Colonic mucosa (tissue), 4 donors: ENCODE measurements around the gene ACOT2. TPM values are rescaled to one million over a fixed set of nuclear protein-coding genes. Genes with fewer than 3 reads are reported as not detected.
"Not testable (repeated sequence)": the region's sequence is repeated elsewhere in the genome, so short reads cannot be mapped to it uniquely, and the experiment has no call there.

Experiments used
- DNase-seq: peaks from one replicate; pipeline ENCODE4 v3.0.0-alpha.2; 2020
- H3K27ac ChIP-seq: fragments of 200-600 bp; one replicate; pipeline ENCODE4 v1.8.0; 2021
- H3K27me3 ChIP-seq: fragments of 200-600 bp; one replicate; pipeline ENCODE4 v1.8.0; 2021
- H3K36me3 ChIP-seq: fragments of 200-600 bp; one replicate; pipeline ENCODE4 v1.8.0; 2021
- H3K4me1 ChIP-seq: fragments of 200-600 bp; one replicate; pipeline ENCODE4 v1.8.0; 2021; ENCODE audit warnings: mild to moderate bottlenecking
- H3K4me3 ChIP-seq: fragments of 200-600 bp; one replicate; pipeline ENCODE4 v1.8.0; 2021
- H3K9ac ChIP-seq, 2 donors: one replicate each; pipeline ENCODE4 v1.7.0; 2013; ENCODE audit warnings: control low read depth in 2 of 2, low read depth in 2 of 2, low read length in 2 of 2
- H3K9me3 ChIP-seq: fragments of 200-600 bp; one replicate; pipeline ENCODE4 v1.8.0; 2021
- CTCF ChIP-seq: fragments of 200-600 bp; IDR thresholded peaks from one replicate; pipeline ENCODE4 v1.8.0; 2022; ENCODE audit warnings: antibody characterized with exemption, mild to moderate bottlenecking
- intact Hi-C: fragments of 100-400 bp; cut with DNase I; formaldehyde crosslinking; loops from one replicate; pipeline ENCODE4 v1.14.1; 2022
- total RNA-seq, 2 donors: library from RNA; stranded (reverse); fragmentation: NEBNext Ultra II Directional in 1 of 2; extraction: Animal tissue kit (Norgen Biotek cat#: 25700) in 1 of 2; gene quantifications; one replicate each; pipeline ENCODE4 v1.2.1, GENCODE V29; 2021
- donor health status: healthy.
- donor health status: DM: no; HTN: no; CAD: no.
- donor health status: DM: no; HTN: no; CAD: no.

Gene ACOT2
- total RNA-seq, 2 donors from 2014 or later: 24.3 to 44.2 TPM

- no peaks in the 10 kb centered on the region for H3K27me3 ChIP-seq
- H3K27ac ChIP-seq: peak overlapping the region; percentile 89
- intact Hi-C loops: no loop called here
- no peaks in the 10 kb centered on the region for H3K36me3 ChIP-seq
- peaks cover 10% of the 10 kb centered on the region for H3K4me1 ChIP-seq
- no peaks in the 10 kb centered on the region for H3K9me3 ChIP-seq
- TF ChIP-seq CTCF: no peak
- H3K4me3 ChIP-seq: no peak overlapping the region
- no peak for DNase-seq
- no peak overlapping the region for H3K9ac ChIP-seq
Measured at GRCh38 chr14:73567358-73567757, 1.7 kb upstream of the ACOT2 start.

- no peaks in the 10 kb centered on the region for H3K27me3 ChIP-seq
Measured at GRCh38 chr14:73567951-73568885, 795 bp upstream of the ACOT2 start.

GRCh38 chr14:73568886-73569184 is 178 bp upstream of the ACOT2 start:
- H3K9me3 ChIP-seq, H3K27me3 ChIP-seq, H3K36me3 ChIP-seq, DNase-seq, intact Hi-C loops: not testable (repeated sequence)
- Histone ChIP-seq H3K27ac (peak overlapping the region; percentile 89), H3K4me3 (peak overlapping the region; percentile 65), H3K4me1 (peaks cover 10% of the 10 kb centered on the region), H3K9ac (peak overlapping the region; percentile 52 to 81)

More at GRCh38 chr14:73567951-73568885, 795 bp upstream of the ACOT2 start:
- peak overlapping the region; percentile 89 for H3K27ac ChIP-seq
- peak overlapping the region; percentile 52 to 81 for H3K9ac ChIP-seq
- intact Hi-C loops: no loop called here
- no peak for DNase-seq
- H3K4me3 ChIP-seq: peak overlapping the region; percentile 65
- no peaks in the 10 kb centered on the region for H3K9me3 ChIP-seq
- TF ChIP-seq CTCF: no peak
- no peaks in the 10 kb centered on the region for H3K36me3 ChIP-seq
- peaks cover 10% of the 10 kb centered on the region for H3K4me1 ChIP-seq

GRCh38 chr14:73570913-73571312 is 1.9 kb downstream of the ACOT2 start:
- peaks cover 10% of the 10 kb centered on the region for H3K4me1 ChIP-seq
- H3K4me3 ChIP-seq, H3K27ac ChIP-seq, H3K36me3 ChIP-seq, intact Hi-C loops, H3K9me3 ChIP-seq, H3K27me3 ChIP-seq, H3K9ac ChIP-seq: not testable (repeated sequence)
- peak; percentile 75 for DNase-seq
- TF ChIP-seq CTCF: peak; percentile 63

GRCh38 chr14:73573034-73573433 is 4.0 kb downstream of the ACOT2 start:
- H3K9me3 ChIP-seq, H3K36me3 ChIP-seq, intact Hi-C loops, H3K4me1 ChIP-seq, H3K27me3 ChIP-seq, H3K4me3 ChIP-seq, H3K27ac ChIP-seq, H3K9ac ChIP-seq, DNase-seq: not testable (repeated sequence)

GRCh38 chr14:73573740-73574139 is 4.7 kb downstream of the ACOT2 start:
- intact Hi-C loops, DNase-seq, H3K4me1 ChIP-seq, H3K27ac ChIP-seq, H3K27me3 ChIP-seq, H3K4me3 ChIP-seq, H3K9me3 ChIP-seq, H3K9ac ChIP-seq, H3K36me3 ChIP-seq: not testable (repeated sequence)

- H3K4me3 ChIP-seq, H3K27me3 ChIP-seq, H3K27ac ChIP-seq, H3K9ac ChIP-seq, H3K9me3 ChIP-seq, intact Hi-C loops, DNase-seq, H3K4me1 ChIP-seq, H3K36me3 ChIP-seq: not testable (repeated sequence)
Measured at GRCh38 chr14:73574251-73574650, 5.2 kb downstream of the ACOT2 start.
